ENCODE measurements around the gene CLEC2A. TPM values are rescaled to one million over a fixed set of nuclear protein-coding genes. Genes with fewer than 3 reads are reported as not detected.

Gene CLEC2A
- total and polyA plus RNA-seq, 4 donors: not detected

- Histone ChIP-seq H3K4me3 (ENCODE audit: low read length in 2 of 2) (no peak overlapping the region), H3K27ac (ENCODE audit: low read depth in 1 of 2, low read length in 2 of 2) (no peak overlapping the region), H3K36me3 (ENCODE audit: control insufficient read depth in 1 of 2, insufficient read depth in 2 of 2, low read length in 1 of 2) (no peaks in the 10 kb centered on the region), H3K9me3 (ENCODE audit: control insufficient read depth, low read length) (peaks cover 8% of the 10 kb centered on the region), H3K4me1 (ENCODE audit: control insufficient read depth in 1 of 2, insufficient read depth in 2 of 2, low read length in 2 of 2) (no peaks in the 10 kb centered on the region), H3K27me3 (ENCODE audit: control insufficient read depth in 1 of 2, insufficient read depth in 2 of 2, low read length in 1 of 2) (no peaks in the 10 kb centered on the region)
- no peak for DNase-seq
- intact Hi-C loops (cut with DNase I): no loop called here
- no peak for ATAC-seq (ENCODE audit: low FRiP score)
- 77 to 80% methylated on average over 2 of the region's 2 CpGs for WGBS, 2 donors
Observed at GRCh38 chr12:9906873-9907272, 25.3 kb downstream of the CLEC2A start.

- intact Hi-C loops (cut with DNase I): no loop called here
Observed at GRCh38 chr12:9902539-9903228, 29.5 kb downstream of the CLEC2A start.

DNA sequence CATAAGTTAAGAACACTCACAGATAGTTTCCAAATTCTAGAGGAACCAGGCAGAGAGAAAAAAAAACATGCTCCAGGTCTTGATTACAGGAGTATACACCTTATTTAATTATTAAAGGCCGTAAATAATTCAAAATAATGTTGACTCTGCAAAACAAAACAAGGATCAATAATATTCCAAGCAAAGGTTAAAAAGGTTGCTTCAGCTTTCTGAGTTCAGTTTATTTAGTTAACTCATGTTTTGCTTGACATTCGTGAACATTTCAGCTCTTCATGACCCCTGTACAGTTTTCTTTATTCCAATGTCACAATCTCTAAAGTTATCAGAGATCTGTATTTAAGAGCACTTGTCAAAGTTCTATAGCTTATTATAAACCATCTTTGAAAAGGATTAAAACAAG lies 31.2 kb downstream of the CLEC2A start:
- ATAC-seq (ENCODE audit: low FRiP score) (no peak), DNase-seq (no peak)
- Histone ChIP-seq H3K36me3 (ENCODE audit: control insufficient read depth in 1 of 2, insufficient read depth in 2 of 2, low read length in 1 of 2) (no peaks in the 10 kb centered on the region), H3K4me1 (ENCODE audit: control insufficient read depth in 1 of 2, insufficient read depth in 2 of 2, low read length in 2 of 2) (no peaks in the 10 kb centered on the region), H3K9me3 (ENCODE audit: control insufficient read depth, low read length) (peaks cover 2% of the 10 kb centered on the region), H3K27me3 (ENCODE audit: control insufficient read depth in 1 of 2, insufficient read depth in 2 of 2, low read length in 1 of 2) (peaks cover 0 to 2% of the 10 kb centered on the region in 2 donors), H3K4me3 (ENCODE audit: low read length in 2 of 2) (no peak overlapping the region), H3K27ac (ENCODE audit: low read depth in 1 of 2, low read length in 2 of 2) (no peak overlapping the region)
- intact Hi-C loops (cut with DNase I): no loop called here
- WGBS, 2 donors: 42 to 46% methylated on average over 2 of the region's 2 CpGs

More at GRCh38 chr12:9902539-9903228, 29.5 kb downstream of the CLEC2A start:
- Histone ChIP-seq H3K9me3 (ENCODE audit: control insufficient read depth, low read length) (no peaks in the 10 kb centered on the region), H3K4me1 (ENCODE audit: control insufficient read depth in 1 of 2, insufficient read depth in 2 of 2, low read length in 2 of 2) (no peaks in the 10 kb centered on the region), H3K36me3 (ENCODE audit: control insufficient read depth in 1 of 2, insufficient read depth in 2 of 2, low read length in 1 of 2) (no peaks in the 10 kb centered on the region), H3K27ac (ENCODE audit: low read depth in 1 of 2, low read length in 2 of 2) (no peak overlapping the region), H3K27me3 (ENCODE audit: control insufficient read depth in 1 of 2, insufficient read depth in 2 of 2, low read length in 1 of 2) (no peaks in the 10 kb centered on the region), H3K4me3 (ENCODE audit: low read length in 2 of 2) (no peak overlapping the region)
- ATAC-seq (ENCODE audit: low FRiP score) (no peak), DNase-seq (no peak)
- WGBS, 2 donors: 81 to 83% methylated on average over 7 of the region's 7 CpGs

GRCh38 chr12:9899209-9899608 lies 33.0 kb downstream of the CLEC2A start:
- ATAC-seq (ENCODE audit: low FRiP score): no peak
- H3K4me3 ChIP-seq (ENCODE audit: low read length in 2 of 2): no peak overlapping the region
- intact Hi-C loops (cut with DNase I): no loop called here
- H3K4me1 ChIP-seq (ENCODE audit: control insufficient read depth in 1 of 2, insufficient read depth in 2 of 2, low read length in 2 of 2): no peaks in the 10 kb centered on the region
- WGBS, 2 donors: 89 to 90% methylated on average over 2 of the region's 2 CpGs
- no peak overlapping the region for H3K27ac ChIP-seq (ENCODE audit: low read depth in 1 of 2, low read length in 2 of 2)
- DNase-seq: no peak
- no peaks in the 10 kb centered on the region for H3K36me3 ChIP-seq (ENCODE audit: control insufficient read depth in 1 of 2, insufficient read depth in 2 of 2, low read length in 1 of 2)
- peaks cover 0 to 2% of the 10 kb centered on the region in 2 donors for H3K27me3 ChIP-seq (ENCODE audit: control insufficient read depth in 1 of 2, insufficient read depth in 2 of 2, low read length in 1 of 2)
- H3K9me3 ChIP-seq (ENCODE audit: control insufficient read depth, low read length): peaks cover 2% of the 10 kb centered on the region

DNA sequence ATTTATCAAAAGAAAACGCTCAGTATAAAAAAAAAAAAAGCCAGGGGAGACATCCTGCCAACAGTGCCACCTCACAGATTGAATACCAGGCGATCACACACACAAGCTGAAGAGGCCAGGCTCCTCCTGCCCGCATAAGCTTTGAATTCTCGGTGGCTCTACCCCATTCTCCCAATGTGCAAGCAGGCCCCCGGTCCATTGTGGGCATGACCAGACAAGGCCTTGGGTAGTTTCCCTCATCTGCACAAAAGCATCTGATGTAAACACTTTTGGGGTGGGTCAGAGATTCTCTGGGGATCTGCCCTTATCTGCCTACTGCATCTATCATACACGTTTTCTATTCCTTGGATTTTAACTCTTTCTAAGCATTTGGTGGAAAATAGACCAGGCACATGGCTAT lies 34.6 kb downstream of the CLEC2A start:
- Histone ChIP-seq H3K4me3 (ENCODE audit: low read length in 2 of 2) (no peak overlapping the region), H3K27ac (ENCODE audit: low read depth in 1 of 2, low read length in 2 of 2) (no peak overlapping the region), H3K36me3 (ENCODE audit: control insufficient read depth in 1 of 2, insufficient read depth in 2 of 2, low read length in 1 of 2) (no peaks in the 10 kb centered on the region), H3K9me3 (ENCODE audit: control insufficient read depth, low read length) (peaks cover 2% of the 10 kb centered on the region), H3K27me3 (ENCODE audit: control insufficient read depth in 1 of 2, insufficient read depth in 2 of 2, low read length in 1 of 2) (peaks cover 0 to 2% of the 10 kb centered on the region in 2 donors), H3K4me1 (ENCODE audit: control insufficient read depth in 1 of 2, insufficient read depth in 2 of 2, low read length in 2 of 2) (no peaks in the 10 kb centered on the region)
- ATAC-seq (ENCODE audit: low FRiP score) (no peak), DNase-seq (no peak)
- 59 to 62% methylated on average over 6 of the region's 6 CpGs for WGBS, 2 donors
- intact Hi-C loops (cut with DNase I): no loop called here

DNA sequence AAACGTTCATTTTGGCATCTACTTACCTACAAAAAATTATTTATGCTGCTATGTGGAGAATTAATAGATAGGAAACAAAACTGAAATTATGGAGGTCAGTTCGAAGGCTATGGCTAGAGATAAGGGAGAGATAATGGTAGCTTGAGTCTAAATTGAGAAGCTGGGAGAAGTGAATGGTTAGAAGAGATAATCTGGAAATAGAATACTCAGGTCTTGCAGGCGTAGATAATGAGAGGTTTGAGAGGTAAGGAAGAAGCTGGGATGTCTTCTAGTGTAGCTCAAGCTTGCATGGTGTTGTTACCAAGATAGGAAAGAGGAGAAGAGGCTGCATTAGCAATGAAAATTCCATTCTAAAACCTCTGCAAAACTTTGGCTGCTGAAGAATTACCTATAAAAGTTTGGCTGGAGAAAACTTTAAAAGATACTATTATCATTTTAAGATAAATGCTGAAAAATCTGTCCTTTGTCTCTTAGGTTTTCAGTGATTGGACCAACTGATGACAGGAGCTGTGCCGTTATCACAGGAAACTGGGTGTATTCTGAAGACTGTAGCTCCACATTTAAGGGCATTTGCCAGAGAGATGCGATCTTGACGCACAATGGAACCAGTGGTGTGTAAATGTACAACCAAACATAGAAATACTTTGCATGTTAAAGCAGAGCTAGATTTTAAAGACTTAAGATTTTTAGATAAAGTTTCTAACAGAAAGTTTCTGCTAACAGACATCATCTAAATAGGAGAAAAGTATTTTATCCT lies 36.8 kb downstream of the CLEC2A start:
- H3K36me3 ChIP-seq (ENCODE audit: control insufficient read depth in 1 of 2, insufficient read depth in 2 of 2, low read length in 1 of 2): no peaks in the 10 kb centered on the region
- peaks cover 2% of the 10 kb centered on the region for H3K9me3 ChIP-seq (ENCODE audit: control insufficient read depth, low read length)
- no peak overlapping the region for H3K27ac ChIP-seq (ENCODE audit: low read depth in 1 of 2, low read length in 2 of 2)
- DNase-seq (no peak), ATAC-seq (ENCODE audit: low FRiP score) (no peak)
- intact Hi-C loops (cut with DNase I): no loop called here
- WGBS, 2 donors: 64 to 65% methylated on average over 6 of the region's 6 CpGs
- peaks cover 0 to 2% of the 10 kb centered on the region in 2 donors for H3K27me3 ChIP-seq (ENCODE audit: control insufficient read depth in 1 of 2, insufficient read depth in 2 of 2, low read length in 1 of 2)
- no peak overlapping the region for H3K4me3 ChIP-seq (ENCODE audit: low read length in 2 of 2)
- H3K4me1 ChIP-seq (ENCODE audit: control insufficient read depth in 1 of 2, insufficient read depth in 2 of 2, low read length in 2 of 2): no peaks in the 10 kb centered on the region

DNA sequence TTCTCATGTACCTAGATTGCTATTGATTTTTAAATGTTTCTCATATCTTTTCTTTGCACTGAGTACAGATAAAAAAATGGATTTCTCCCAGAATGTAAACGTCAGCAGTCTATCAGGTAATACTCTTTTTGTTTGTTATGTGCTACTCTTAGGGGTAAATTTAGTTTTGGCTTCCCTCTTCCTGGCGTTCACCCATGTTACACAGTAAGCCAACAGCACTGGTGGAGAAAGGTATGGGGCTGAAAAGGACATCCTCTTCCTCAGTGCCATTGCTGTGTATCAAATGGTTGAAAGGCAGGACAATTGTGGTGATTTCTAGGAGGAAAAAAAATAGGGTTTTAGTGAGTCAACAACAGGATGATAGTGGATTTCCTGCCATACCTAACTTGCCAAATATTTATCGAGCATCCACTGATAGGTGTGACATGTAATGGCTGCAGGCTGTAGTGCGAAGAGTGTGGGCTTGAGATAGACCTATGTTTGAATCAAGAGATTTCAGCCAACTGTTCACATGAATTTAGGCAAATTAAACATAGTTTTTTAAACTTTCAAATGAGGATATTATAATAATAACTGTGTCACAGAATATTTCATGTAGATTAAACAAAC lies 43.4 kb downstream of the CLEC2A start:
- Histone ChIP-seq H3K27ac (ENCODE audit: low read depth in 1 of 2, low read length in 2 of 2) (no peak overlapping the region), H3K4me3 (ENCODE audit: low read length in 2 of 2) (no peak overlapping the region), H3K9me3 (ENCODE audit: control insufficient read depth, low read length) (no peaks in the 10 kb centered on the region), H3K4me1 (ENCODE audit: control insufficient read depth in 1 of 2, insufficient read depth in 2 of 2, low read length in 2 of 2) (no peaks in the 10 kb centered on the region), H3K36me3 (ENCODE audit: control insufficient read depth in 1 of 2, insufficient read depth in 2 of 2, low read length in 1 of 2) (no peaks in the 10 kb centered on the region), H3K27me3 (ENCODE audit: control insufficient read depth in 1 of 2, insufficient read depth in 2 of 2, low read length in 1 of 2) (no peaks in the 10 kb centered on the region)
- 71% methylated on average over 4 of the region's 4 CpGs for WGBS, 2 donors
- intact Hi-C loops (cut with DNase I): no loop called here
- DNase-seq (no peak), ATAC-seq (ENCODE audit: low FRiP score) (no peak)

DNA sequence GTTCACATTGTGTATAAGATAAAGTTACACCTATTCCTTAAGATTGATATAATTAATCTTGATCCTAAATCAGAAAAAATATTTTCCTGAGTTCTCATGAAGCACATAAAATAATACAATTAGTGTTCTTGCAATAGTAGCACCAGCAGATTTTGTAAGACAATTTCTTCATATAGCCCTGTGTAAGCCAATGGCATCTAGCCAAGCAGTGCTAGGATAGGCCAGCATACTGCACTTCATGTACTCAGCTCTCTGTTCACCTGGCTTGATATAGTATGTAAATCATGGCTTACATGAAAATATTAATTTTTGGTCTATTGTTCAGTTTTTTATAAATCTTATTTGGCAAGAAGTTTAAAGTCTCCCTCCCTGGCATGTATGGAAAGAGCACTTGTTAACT lies 49.0 kb downstream of the CLEC2A start:
- Histone ChIP-seq H3K4me3 (ENCODE audit: low read length in 2 of 2) (no peak overlapping the region), H3K4me1 (ENCODE audit: control insufficient read depth in 1 of 2, insufficient read depth in 2 of 2, low read length in 2 of 2) (no peaks in the 10 kb centered on the region)
- ATAC-seq (ENCODE audit: low FRiP score): no peak

More for the DNA sequence above, 49.0 kb downstream of the CLEC2A start:
- no peaks in the 10 kb centered on the region for H3K36me3 ChIP-seq (ENCODE audit: control insufficient read depth in 1 of 2, insufficient read depth in 2 of 2, low read length in 1 of 2)
- intact Hi-C loops (cut with DNase I): no loop called here
- H3K27me3 ChIP-seq (ENCODE audit: control insufficient read depth in 1 of 2, insufficient read depth in 2 of 2, low read length in 1 of 2): peaks cover 0 to 2% of the 10 kb centered on the region in 2 donors
- no peak for DNase-seq
- no peaks in the 10 kb centered on the region for H3K9me3 ChIP-seq (ENCODE audit: control insufficient read depth, low read length)
- no peak overlapping the region for H3K27ac ChIP-seq (ENCODE audit: low read depth in 1 of 2, low read length in 2 of 2)
